CD14-positive monocyte (primary cell): Measurements from ENCODE around the gene DBT. TPM values are rescaled to one million over a fixed set of nuclear protein-coding genes. Genes with fewer than 3 reads are reported as not detected.

Experiments
- DNase-seq, 3 donors: peaks; one replicate each; pipeline ENCODE4 v3.0.0-alpha.2; 2011 to 2022
- H2AFZ ChIP-seq: 2 replicates; pipeline ENCODE4 v1.6.0; 2012; ENCODE audit warnings: mild to moderate bottlenecking, low read depth, low read length, inconsistent platforms; ENCODE audit not compliant: insufficient read depth, poor library complexity, severe bottlenecking
- H3K27ac ChIP-seq, 2 donors: 1 replicate in 1 of 2; 2 replicates in 1 of 2; pipeline ENCODE4 v1.5.1; 2012 to 2013; ENCODE audit warnings: low read length in 2 of 2, control low read depth in 1 of 2, inconsistent platforms in 1 of 2, low read depth in 1 of 2, mild to moderate bottlenecking in 1 of 2
- H3K27me3 ChIP-seq, 2 donors: one replicate each; pipeline versions ENCODE4 v1.6.0 to v1.6.1; 2011 to 2013; ENCODE audit warnings: low read length in 2 of 2; ENCODE audit not compliant: control insufficient read depth in 2 of 2, insufficient read depth in 2 of 2
- H3K36me3 ChIP-seq, 2 donors: replicated peaks in 1 of 2; 1 replicate in 1 of 2; 2 replicates in 1 of 2; pipeline versions ENCODE4 v1.5.1 to v1.6.1; 2012 to 2013; ENCODE audit warnings: low read length in 2 of 2, control low read depth in 1 of 2, inconsistent platforms in 1 of 2, mild to moderate bottlenecking in 1 of 2; ENCODE audit not compliant: insufficient read depth in 2 of 2, control insufficient read depth in 1 of 2
- H3K4me1 ChIP-seq, 2 donors: 1 replicate in 1 of 2; 2 replicates in 1 of 2; pipeline versions ENCODE4 v1.5.1 to v1.6.1; 2012 to 2013; ENCODE audit warnings: low read length in 2 of 2, control low read depth in 1 of 2, inconsistent platforms in 1 of 2, mild to moderate bottlenecking in 1 of 2, moderate library complexity in 1 of 2; ENCODE audit not compliant: insufficient read depth in 2 of 2, control insufficient read depth in 1 of 2
- H3K4me2 ChIP-seq: replicated peaks from 2 replicates; pipeline ENCODE3; 2012; ENCODE audit warnings: low read length, moderate library complexity, mild to moderate bottlenecking; ENCODE audit not compliant: poor library complexity, severe bottlenecking; ENCODE audit errors: extremely low read depth
- H3K4me3 ChIP-seq, 3 experiments: fragments of 200-600 bp in 1 of 3; sonication (generic) in 1 of 3; replicated peaks in 1 of 3; 1 replicate in 2 of 3; 2 replicates in 1 of 3; pipeline ENCODE4 v1.5.1; 2011 to 2013; ENCODE audit warnings: low read length in 3 of 3, mild to moderate bottlenecking in 3 of 3, control low read depth in 2 of 3, low read depth in 2 of 3, inconsistent platforms in 1 of 3, moderate library complexity in 1 of 3
- H3K79me2 ChIP-seq: 2 replicates; pipeline ENCODE4 v1.6.0; 2012; ENCODE audit warnings: mild to moderate bottlenecking, control low read depth, inconsistent platforms, low read length, moderate library complexity; ENCODE audit not compliant: insufficient read depth
- H3K9ac ChIP-seq: 2 replicates; pipeline ENCODE4 v1.6.0; 2017; ENCODE audit warnings: low read length, mild to moderate bottlenecking; ENCODE audit not compliant: insufficient read depth, poor library complexity, severe bottlenecking
- H3K9me3 ChIP-seq, 2 donors: replicated peaks in 1 of 2; 1 replicate in 1 of 2; 2 replicates in 1 of 2; pipeline versions ENCODE4 v1.5.1 to v1.6.1; 2012 to 2013; ENCODE audit warnings: low read length in 2 of 2, control low read depth in 1 of 2; ENCODE audit not compliant: control insufficient read depth in 1 of 2, insufficient read depth in 1 of 2
- H4K20me1 ChIP-seq: 2 replicates; pipeline ENCODE4 v1.6.0; 2012; ENCODE audit warnings: mild to moderate bottlenecking, low read length, control low read depth, moderate library complexity; ENCODE audit not compliant: insufficient read depth
- H3K27ac Mint-ChIP-seq, 7 donors: one replicate each; pipeline ENCODE4 v1.8.0; 2020; ENCODE audit warnings: mild to moderate bottlenecking in 7 of 7, mixed read lengths in 7 of 7, moderate library complexity in 6 of 7, inconsistent platforms in 2 of 7
- H3K27me3 Mint-ChIP-seq, 3 donors: one replicate each; pipeline ENCODE4 v1.8.0; 2021 to 2022; ENCODE audit warnings: low read depth in 3 of 3, mild to moderate bottlenecking in 3 of 3, mixed read lengths in 3 of 3, moderate library complexity in 3 of 3, inconsistent platforms in 1 of 3
- H3K36me3 Mint-ChIP-seq, 2 donors: one replicate each; pipeline ENCODE4 v1.8.0; 2020; ENCODE audit warnings: mixed read lengths in 2 of 2, inconsistent platforms in 1 of 2, mild to moderate bottlenecking in 1 of 2
- H3K4me1 Mint-ChIP-seq: one replicate; pipeline ENCODE4 v1.8.0; 2020; ENCODE audit warnings: mild to moderate bottlenecking, mixed read lengths
- H3K4me3 Mint-ChIP-seq, 2 donors: one replicate each; pipeline ENCODE4 v1.8.0; 2020; ENCODE audit warnings: mild to moderate bottlenecking in 2 of 2, mixed read lengths in 2 of 2, moderate library complexity in 1 of 2
- H3K9me3 Mint-ChIP-seq, 7 donors: one replicate each; pipeline ENCODE4 v1.8.0; 2020 to 2022; ENCODE audit warnings: mixed read lengths in 7 of 7, mild to moderate bottlenecking in 6 of 7, moderate library complexity in 6 of 7, inconsistent platforms in 2 of 7
- WGBS: methylation state at CpG from one replicate; pipeline ENCODE4 v1.1.5; 2013; ENCODE audit warnings: missing lambda C conversion rate; ENCODE audit not compliant: insufficient coverage; 5-methylcytosine and 5-hydroxymethylcytosine counted together
- intact Hi-C, 2 donors: fragments of 100-400 bp; cut with micrococcal nuclease; formaldehyde crosslinking; loops; one replicate each; pipeline versions ENCODE4 v1.15.0 to v1.15.1; 2023
- polyA plus RNA-seq, 3 donors: library from polyadenylated mRNA; depleted of rRNA in 1 of 3; unstranded in 2 of 3; stranded (reverse) in 1 of 3; fragments of 300-500 nt in 2 of 3; fragments of >200 nt in 1 of 3; fragmentation: Illumina TruSeq in 2 of 3; gene quantifications; 1 replicate in 2 of 3; 2 replicates in 1 of 3; pipeline ENCODE4 v1.2.3, GENCODE V29; 2012 to 2021
- TF ChIP-seq, protein P1 (sequence below): fragments of 200-600 bp; IDR thresholded peaks from one replicate; pipeline ENCODE4 v1.8.0; 2022; ENCODE audit warnings: antibody characterized with exemption, mild to moderate bottlenecking

Gene DBT
- polyA plus RNA-seq, 3 donors, result 1.1 to 2.7 (median 1.5) TPM

DNA sequence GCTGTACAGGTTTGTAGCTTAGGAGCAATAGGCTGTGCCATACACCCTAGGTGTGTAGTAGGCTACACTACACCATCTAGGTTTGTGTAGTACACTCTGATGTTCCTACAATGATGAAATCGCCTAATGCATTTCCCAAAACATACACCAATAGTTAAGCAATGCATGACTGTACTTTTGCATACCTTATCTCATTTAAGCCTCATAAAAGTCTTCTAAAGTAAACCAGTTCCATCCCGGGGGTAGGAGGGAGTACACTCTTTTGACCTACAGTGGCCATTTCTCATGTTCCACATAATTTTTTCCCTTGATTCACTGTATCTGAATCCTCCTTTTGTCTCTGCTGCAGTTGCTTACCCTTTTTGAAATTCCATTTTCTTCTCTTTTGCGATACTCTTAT lies 104.5 kb downstream of the DBT start:
- Mint-ChIP-seq H3K27me3 (peaks cover 0 to 1% (median 0%) of the 10 kb centered on the region in 3 donors), H3K36me3 (peaks cover 67 to 83% of the 10 kb centered on the region in 2 donors), H3K9me3 (no peaks in the 10 kb centered on the region), H3K27ac (no peak overlapping the region), H3K4me3 (no peak overlapping the region), H3K4me1 (no peaks in the 10 kb centered on the region)
- Histone ChIP-seq H3K79me2 (no peaks in the 10 kb centered on the region), H3K4me1 (no peaks in the 10 kb centered on the region), H4K20me1 (no peaks in the 10 kb centered on the region), H3K4me3 (no peak overlapping the region), H3K4me2 (no peak overlapping the region), H3K27ac (no peak overlapping the region), H3K9ac (no peak overlapping the region), H3K27me3 (no peaks in the 10 kb centered on the region), H3K9me3 (no peaks in the 10 kb centered on the region), H3K36me3 (peaks cover 94 to 100% of the 10 kb centered on the region in 2 donors), H2AFZ (no peak overlapping the region)
- no CpG with 5 or more reads among the region's 3 CpGs for WGBS
- intact Hi-C loops, result no loop called here
- no peak for DNase-seq
- TF ChIP-seq, protein P1, sequence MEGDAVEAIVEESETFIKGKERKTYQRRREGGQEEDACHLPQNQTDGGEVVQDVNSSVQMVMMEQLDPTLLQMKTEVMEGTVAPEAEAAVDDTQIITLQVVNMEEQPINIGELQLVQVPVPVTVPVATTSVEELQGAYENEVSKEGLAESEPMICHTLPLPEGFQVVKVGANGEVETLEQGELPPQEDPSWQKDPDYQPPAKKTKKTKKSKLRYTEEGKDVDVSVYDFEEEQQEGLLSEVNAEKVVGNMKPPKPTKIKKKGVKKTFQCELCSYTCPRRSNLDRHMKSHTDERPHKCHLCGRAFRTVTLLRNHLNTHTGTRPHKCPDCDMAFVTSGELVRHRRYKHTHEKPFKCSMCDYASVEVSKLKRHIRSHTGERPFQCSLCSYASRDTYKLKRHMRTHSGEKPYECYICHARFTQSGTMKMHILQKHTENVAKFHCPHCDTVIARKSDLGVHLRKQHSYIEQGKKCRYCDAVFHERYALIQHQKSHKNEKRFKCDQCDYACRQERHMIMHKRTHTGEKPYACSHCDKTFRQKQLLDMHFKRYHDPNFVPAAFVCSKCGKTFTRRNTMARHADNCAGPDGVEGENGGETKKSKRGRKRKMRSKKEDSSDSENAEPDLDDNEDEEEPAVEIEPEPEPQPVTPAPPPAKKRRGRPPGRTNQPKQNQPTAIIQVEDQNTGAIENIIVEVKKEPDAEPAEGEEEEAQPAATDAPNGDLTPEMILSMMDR, result no peak

DNA sequence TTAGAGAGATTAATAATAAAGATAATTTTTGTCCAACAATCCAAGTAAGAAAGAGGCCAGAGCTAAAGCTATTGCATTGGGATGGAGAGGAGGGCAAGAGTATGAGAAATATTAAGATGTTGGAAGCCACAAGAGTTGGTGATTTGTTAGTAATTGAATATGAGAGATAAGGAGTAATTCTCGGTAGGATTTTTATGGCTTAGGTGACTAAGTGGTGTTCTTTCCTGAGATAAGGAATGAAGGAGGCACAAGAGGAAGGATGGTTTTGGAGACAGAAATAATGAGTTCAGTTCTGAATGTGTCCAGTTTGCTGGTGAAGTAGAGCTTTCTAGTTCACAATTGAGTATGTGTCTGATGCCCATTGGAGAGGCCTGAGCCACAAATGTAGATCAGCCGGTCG lies 107.3 kb downstream of the DBT start:
- Histone ChIP-seq H3K4me3 (no peak overlapping the region), H3K9ac (no peak overlapping the region), H3K4me1 (no peaks in the 10 kb centered on the region), H3K27me3 (no peaks in the 10 kb centered on the region), H3K9me3 (no peaks in the 10 kb centered on the region), H4K20me1 (no peaks in the 10 kb centered on the region), H2AFZ (no peak overlapping the region), H3K36me3 (peaks cover 98 to 100% of the 10 kb centered on the region in 2 donors), H3K4me2 (no peak overlapping the region), H3K79me2 (no peaks in the 10 kb centered on the region), H3K27ac (no peak overlapping the region)
- Mint-ChIP-seq H3K4me3 (no peak overlapping the region), H3K4me1 (no peaks in the 10 kb centered on the region), H3K27ac (no peak overlapping the region), H3K9me3 (no peaks in the 10 kb centered on the region), H3K36me3 (peaks cover 73 to 86% of the 10 kb centered on the region in 2 donors), H3K27me3 (peaks cover 0 to 1% (median 0%) of the 10 kb centered on the region in 3 donors)
- WGBS, result 100% methylated on average over 3 of the region's 3 CpGs
- no peak for DNase-seq
- TF ChIP-seq, protein P1, result no peak
- intact Hi-C loops, result no loop called here
